Colon (tissue), 2 donors: ENCODE measurements around the gene ACSS2.

Experiments used
- FAIRE-seq: peaks from 2 replicates; lab custom pipeline; 2012; peaks lifted over from hg19 to GRCh38; lab: Jason Lieb, UNC
- donor health status: control.
- donor health status: control.

Gene ACSS2

DNA sequence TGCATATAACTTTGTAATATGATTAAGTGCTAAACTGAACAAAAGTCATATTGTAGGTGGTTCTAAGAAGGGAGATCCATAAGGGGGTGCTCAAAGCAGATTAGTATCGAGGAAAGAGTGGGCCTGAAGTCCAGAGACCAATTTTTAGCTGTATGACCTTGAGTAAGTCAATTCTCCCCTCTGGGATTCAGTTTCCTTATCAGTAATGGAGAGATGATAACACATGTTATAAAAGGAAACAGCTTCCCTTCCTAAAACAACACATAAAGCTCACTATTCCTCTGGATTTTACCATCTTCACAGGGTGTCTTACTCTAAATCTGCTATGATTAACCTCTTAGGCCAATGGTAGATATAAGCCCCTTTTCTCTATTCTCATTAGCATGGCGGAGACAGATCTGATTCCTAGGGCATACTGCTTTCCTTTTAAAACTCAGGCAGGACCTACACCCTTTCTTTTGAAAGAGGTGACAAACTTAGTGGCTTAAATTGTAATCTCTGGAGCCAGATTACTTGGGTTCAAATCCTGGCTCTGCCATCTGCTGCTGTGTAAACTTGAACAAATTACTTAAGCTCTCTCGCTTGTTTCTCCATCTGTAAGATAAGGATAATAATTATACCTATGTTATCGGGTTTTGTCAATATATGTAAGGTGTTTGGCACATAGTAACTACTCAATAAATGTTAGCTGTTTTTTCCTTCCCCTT, 39.5 kb downstream of the ACSS2 start:
- FAIRE-seq: no peak

DNA sequence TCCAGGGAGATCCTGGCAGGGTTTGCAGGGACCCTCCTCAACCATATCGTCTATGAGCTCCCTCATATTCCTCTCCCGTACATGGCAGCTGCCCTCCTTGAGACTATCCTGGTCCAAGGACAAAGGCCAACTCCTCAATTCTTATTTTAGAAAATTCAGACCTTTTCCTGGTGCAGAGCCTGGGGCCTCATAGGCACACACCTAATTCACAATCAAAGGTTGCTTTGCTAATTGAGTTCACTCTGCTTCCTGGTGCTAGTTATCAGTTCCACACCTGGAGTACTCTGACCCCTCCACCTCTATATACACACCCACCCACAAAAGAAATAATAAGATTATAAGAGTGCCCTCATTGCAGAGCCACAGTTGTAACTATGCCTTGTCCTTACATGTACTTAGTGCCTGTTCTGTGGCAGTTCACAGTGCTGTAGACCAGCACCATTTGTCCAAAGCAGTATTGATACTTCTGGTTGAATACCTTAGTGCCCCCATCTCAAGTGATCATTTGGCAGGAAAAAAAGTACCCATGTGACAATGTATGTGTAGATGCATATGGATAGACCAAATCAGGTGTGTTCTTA, 40.5 kb downstream of the ACSS2 start:
- FAIRE-seq: peak; percentile 10

DNA sequence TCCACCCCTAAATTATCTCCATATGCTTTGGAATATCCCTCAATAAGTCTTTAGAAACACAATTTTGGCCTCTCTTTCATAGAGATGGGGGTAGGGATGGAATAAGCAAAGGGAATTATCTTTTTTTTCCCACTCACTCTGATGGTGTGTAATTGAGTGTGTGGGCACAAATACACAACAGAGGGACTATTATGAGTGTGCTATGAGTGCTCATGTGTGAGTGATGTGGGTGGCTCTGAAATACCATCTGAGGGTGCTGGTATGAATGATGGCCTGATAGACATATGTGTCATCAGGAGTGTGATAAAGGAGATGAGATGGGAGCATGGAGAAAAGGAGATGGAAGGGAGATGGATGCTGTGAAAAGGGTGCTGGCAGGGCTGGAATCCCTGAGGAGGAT, 43.6 kb downstream of the ACSS2 start:
- no peak for FAIRE-seq

DNA sequence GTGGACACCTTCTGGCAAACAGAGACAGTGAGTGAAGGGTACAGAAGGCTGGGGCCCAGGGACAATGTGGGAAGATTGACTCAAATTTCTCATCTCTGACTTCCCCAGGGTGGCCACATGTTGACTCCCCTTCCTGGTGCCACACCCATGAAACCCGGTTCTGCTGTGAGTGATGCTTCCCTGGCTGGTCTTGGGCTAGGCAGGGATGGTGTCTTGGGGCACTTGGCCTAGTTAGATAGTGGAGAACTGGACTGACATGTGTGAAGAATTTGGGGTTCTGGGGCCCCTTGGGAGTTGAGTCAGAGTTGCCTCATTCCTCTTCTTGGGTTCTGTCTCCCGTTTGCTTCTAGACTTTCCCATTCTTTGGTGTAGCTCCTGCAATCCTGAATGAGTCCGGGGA, 45.0 kb downstream of the ACSS2 start:
- FAIRE-seq: no peak

DNA sequence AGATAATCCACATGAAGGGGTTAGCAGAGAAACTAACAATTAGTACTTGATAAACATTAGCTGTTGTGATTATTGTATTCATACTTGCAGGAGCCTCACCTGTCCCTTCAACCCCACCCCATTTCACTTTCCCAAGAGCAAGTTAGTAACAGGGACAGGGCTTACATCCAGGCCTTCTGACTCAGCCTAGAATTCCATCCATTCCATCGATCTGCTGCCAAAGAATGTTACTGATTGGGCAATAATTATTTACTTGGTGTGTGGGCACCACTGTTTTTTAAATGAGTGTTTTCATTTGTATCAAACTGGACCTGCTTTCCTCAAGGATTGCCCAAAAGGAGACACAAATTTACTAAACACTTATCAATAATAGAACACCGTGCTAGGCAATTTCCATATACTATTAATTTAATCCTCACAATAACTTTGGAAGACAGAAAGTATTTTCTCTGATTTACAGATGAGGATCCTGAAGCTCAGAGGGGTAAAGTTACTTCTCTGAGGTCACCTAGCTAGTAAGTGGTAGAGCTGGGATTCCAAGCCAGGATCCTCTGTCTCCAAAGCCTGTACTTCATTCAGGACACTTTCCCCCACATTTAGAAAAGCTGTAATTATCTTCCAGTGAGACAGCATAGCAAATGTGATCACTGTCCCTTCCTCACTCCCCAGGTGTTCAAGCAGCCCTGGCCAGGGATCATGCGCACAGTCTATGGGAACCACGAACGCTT, 46.4 kb downstream of the ACSS2 start:
- FAIRE-seq: no peak

DNA sequence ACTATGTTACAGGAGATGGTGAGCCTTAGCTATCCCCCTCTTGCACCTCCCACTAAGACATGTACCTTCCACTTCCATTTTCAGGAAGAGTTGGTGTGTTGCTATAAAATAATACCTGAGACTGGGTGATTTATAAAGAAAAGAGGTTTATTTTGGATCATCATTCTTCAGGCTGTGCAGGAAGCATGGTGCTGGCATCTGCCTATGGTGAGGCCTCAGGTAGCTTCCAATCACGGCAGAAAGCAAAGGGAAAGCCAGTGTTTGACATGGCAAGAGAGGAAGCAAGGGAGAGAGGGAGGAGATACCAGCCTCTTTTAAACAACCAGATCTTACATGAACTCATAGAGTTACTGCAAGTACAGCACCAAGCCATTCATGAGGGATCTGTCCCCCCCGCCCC, 47.0 kb downstream of the ACSS2 start:
- no peak for FAIRE-seq

DNA sequence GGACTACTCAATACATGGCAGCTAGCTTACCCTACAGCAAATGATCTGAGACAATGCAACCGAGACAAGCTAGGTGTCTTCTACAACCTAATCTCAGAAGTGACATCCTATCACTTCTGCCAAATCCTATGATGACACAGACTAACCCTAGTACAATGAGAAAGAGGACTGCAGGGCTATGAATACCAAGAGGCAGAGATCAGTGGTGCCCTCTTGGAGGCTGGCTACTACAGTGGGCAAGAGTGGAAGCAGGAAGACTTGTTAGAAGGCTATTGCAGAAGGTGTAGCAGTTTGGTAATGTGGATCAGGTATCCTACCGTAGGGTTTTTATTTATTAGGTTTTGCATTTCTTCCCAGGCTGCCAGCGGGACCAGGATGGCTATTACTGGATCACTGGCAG, 48.9 kb downstream of the ACSS2 start:
- no peak for FAIRE-seq

DNA sequence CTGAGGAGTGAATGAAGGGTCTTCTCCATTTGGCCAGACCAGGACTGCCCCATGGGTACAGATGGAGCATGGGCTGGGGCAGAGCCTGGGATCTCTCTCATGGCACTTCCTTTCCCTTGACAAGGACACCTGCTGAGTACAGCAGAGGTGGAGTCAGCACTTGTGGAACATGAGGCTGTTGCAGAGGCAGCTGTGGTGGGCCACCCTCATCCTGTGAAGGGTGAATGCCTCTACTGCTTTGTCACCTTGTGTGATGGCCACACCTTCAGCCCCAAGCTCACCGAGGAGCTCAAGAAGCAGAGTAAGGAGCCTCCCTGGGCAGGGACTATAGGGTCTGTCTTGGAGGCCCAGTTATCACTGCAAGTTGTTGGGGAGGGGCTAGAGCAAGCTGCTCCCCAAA, 49.6 kb downstream of the ACSS2 start:
- no peak for FAIRE-seq

DNA sequence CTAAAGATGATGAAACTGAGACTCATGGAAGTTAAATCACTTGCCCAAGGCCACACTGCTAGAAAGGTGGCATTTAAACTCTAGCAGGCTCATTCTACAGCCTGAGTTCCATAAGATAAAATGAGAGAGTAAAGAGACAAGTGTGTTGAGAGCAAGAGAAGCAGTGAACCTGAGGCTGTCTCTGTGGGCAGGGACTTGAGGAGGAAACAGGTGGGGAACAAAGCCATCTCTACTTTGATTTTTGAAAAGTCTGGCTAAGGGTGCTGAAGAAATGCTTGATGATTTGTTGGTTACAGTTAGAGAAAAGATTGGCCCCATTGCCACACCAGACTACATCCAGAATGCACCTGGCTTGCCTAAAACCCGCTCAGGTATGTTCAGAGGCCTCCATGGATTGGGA, 50.2 kb downstream of the ACSS2 start:
- FAIRE-seq: no peak

DNA sequence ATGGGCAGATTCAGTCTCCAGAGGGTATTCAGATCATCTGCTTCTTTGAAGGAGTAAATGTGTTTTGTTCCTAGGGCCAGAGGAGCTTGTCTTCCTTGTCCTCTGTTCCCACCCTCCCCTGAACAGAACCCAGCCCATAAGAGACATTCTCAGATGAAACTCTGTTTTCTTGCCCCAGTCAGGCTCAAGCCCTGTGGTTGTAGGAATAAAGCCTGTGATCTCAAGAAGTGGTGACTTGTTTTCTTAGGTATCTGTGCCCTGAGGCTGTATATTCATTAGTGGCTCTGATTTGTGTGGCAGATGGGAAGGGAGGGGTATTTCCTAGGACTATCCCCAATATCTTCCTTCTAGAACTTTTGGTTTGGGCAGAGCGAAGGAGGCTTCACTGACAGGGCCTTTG, 51.3 kb downstream of the ACSS2 start:
- no peak for FAIRE-seq

DNA sequence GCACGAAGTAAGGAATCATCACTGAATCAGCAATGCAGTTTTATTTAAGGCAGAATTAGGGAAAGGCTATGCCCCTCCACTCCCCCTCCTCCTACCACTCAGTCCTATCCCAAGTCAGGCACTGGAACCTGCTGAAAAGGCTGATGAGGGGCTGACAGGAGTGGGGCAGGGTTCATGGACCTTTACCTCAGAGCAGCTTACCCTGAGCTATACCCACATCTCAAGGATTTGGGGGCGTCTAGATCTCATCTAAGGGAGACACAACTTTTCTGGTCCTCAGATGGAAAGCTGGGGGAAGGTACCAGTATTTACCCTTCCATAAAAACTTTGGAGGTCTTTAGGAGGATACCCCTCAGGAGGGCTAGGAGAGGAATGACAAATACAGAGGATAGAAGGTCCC, 52.0 kb downstream of the ACSS2 start:
- FAIRE-seq: no peak

DNA sequence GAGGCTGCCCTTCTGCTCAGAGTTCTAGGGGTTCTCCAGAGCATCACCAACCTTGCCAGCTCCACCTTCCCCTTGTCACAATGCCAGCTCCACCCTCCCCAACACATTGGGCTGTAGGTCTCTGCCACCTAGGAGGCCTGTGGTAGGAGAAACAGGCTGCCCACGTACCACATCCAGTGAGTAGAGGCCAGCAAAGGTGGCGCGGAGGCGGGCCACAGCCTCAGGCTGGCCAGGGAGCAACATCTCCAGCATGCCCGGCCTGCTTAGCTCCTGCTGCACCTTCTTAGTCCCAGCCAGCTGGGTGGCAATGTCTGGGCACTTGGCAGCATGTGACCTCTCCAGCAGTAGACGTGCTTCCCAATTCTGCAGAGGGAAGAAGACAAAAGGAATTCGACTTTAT, 55.4 kb downstream of the ACSS2 start:
- FAIRE-seq: no peak

DNA sequence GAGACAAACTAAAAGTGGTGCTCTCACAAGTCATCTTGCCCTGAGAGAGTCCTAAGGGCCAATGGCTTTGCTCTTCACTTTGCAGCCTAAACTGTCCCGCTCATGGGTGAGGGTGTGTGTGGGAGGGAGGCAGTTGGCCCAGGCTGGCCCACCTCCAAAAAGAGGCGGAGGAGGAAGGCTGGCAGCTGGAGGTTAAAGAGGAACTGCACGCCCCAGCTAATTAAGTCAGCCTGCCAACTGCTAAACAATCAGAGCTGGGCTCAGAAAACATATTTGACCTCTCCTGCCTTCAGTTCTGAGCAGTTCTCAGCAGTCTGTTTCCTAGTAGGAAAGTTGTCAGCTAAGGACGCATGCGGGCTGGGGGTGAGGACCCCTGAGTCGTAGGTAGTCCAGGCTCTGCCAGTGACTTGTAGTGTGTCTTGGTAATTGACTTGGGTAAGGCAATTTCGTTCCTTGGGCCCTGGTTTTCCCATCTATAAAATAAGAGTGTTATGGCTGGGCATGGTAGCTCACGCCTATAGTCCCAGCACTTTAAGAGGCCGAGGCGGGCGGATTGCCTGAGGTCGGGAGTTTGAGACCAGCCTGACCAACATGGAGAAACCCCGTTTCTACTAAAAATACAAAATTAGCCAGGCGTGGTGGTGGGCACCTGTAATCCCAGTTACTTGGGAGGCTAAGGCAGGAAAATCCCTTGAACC, 62.2 kb downstream of the ACSS2 start:
- no peak for FAIRE-seq

DNA sequence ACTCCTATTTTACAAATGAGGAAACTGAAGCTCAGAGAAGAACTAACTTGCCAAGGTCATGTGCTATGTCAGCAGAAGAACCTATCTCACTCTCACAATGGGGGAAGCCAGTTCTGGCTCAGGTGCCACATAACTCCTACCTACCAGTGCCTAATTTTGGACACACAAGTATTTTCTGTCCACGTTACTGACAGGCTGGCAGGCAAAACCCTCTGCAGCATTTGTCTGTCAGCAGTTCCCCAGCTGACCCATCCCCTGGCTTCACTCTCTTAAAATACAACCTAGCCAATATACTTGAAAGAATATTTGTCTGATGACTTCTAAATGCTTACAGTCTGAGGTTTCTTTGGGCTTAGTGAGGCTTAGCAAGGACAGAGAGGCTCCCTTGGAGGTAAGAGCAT, 63.7 kb downstream of the ACSS2 start:
- FAIRE-seq: no peak

DNA sequence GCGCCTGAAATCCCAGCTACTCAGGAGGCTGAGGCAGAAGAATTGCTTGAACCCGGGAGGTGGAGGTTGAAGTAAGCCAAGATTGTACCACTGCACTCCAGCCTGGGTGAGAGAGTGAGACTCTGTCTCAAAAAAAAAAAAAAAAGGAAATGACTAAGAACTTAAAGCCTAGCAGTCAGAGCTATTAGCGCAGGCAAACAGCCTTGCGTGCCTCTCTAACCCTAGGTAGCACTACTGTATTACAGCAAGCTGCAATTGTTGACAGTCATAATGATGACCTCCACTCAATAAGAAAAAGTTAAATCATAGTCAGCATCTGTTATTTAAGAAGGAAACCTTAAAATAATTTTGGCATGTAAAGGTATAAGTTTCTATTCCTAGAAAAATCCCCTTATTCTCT, 64.8 kb downstream of the ACSS2 start:
- no peak for FAIRE-seq

DNA sequence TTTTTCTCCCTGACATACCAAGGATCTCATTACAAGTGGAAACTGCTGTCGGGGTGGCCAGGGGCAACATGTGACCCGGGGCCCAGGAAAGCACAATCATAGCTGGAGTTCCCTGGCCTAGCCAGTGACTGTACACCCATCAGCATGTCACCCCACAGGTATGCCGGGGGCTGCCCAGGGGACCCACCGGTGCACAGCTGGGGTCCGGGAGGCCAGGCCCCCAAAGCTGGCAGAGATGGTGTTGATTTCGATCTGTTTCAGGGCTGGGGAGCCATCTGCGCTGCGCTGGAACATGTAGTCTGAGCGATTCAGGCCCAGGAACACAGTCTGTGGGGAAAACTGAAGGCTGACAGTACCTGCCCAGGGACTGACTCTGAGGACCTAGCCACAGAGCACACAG, 65.9 kb downstream of the ACSS2 start:
- no peak for FAIRE-seq

DNA sequence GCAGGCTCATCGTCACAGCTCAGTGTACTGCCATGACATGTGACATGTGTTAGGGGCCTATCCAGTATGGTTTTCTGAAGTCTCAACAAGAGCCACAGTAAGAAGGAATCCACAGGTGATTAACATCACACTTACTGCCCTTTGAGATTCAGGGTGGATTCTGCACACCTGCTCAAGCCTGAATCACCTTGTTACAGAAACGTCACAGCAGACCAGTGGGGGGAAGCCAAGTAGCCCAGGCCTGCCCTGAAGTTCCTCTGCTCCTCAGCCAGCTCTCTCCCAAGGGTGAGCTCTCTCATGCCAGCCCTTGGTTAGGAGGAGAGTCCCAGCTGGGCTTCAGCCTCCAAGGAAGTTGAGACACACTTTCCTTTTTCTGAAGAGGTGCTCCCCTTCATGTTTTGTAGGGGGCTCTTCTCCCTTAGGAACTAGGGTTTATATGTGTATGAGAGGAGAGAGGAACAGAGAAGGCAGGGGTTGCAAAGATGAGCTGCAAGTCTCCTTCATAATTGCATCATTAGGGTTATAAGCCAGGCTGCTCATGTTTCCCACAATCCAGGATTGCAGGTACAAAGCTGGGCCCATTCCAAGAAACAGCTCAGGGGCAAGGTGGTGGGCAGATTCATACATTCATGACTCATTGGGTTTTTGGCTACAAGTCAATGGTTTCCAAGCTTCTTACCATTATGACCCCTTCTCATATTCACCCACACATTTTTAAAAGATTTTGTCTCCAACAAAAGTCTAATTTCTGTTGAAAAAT, 67.6 kb downstream of the ACSS2 start:
- no peak for FAIRE-seq

DNA sequence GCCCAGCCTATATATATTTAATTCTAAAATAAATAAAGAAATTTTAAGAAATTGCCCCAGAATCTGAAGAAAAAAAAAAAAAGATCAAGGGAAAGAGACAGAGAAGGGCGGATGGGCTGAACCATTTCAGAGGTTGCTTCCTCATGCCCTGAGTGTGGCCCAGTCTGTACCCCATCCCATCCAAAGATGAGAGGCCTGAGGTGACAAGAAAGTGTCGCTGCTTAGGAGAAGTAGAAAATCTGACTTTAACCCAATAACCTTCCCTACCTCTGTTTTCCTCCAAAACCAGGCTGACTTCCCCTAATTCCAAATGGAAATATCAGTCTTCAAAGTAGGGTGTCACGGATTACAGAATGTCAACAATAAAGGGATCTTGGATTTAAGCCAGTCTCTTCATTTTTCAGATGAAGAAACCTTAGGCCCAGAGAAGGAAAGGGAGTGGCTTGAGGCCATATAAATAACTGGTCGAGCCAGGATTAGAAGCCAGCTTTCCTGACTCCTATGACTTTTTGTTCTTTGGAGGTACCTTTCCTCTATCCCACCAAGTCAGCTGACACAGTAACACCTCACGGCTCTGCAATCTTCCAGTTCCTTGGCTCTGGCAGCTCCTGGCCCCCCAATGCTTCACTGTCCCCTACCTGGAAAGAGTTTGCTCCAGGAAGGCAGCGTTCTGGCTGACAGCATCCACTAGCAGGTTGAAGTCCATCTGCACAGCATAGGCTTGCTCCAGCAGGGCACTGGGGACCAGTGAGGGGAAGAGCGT, 69.1 kb downstream of the ACSS2 start:
- FAIRE-seq: no peak

DNA sequence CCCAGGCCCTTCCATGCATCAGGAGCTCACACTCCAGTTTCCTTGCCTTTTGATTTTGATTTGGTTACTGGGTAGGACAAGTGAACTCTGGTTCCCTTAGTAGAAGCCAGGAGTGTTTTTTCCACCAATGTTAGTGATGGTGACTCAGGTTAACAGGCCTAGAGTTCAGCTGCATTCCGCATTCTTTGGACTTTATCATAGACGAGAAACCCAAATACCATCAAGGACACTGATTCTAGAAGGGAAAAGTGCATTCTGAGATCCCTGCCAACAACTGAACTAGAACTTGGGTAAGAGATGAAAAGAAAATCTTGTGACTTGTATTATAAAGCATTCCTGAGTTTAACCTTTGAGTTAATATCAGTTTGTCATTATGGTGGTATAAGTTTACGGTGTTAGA, 70.2 kb downstream of the ACSS2 start:
- FAIRE-seq: no peak

DNA sequence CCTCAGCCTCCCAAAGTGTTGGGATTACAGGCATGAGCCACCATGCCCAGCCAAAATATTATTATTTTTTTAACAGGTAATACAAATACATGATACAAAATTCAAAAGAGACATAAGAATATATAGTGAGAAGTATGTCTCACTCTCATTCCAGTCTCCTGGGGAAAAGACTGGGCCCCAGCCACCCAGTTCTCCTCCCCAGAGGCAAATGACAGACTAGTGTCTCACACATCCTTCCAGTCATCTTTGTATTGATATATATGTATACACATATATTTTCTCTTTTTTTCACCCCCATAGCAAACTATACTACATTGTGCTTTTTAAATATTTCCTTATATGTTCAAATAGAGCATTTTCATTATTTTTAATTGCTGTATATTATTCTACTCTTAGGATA, 70.9 kb downstream of the ACSS2 start:
- no peak for FAIRE-seq

DNA sequence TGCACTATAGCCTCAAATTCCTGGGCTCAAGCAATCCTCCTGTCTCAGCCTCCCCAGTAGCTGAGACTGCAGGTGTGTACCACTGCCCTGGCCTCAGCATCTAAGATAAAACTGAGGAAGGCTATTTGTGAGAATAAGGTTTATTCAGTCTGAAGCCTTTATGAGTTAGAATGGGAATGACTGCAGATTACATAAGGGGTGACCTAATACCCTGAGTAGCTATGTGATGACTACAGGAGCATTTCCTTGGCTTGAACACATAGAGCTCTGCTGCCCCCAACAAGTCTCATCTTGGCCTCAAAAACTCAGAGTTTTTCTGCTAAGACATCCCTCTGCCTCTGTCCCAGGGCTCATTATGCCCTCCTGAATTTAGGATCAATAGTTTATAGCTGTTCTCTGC, 71.6 kb downstream of the ACSS2 start:
- FAIRE-seq: no peak

DNA sequence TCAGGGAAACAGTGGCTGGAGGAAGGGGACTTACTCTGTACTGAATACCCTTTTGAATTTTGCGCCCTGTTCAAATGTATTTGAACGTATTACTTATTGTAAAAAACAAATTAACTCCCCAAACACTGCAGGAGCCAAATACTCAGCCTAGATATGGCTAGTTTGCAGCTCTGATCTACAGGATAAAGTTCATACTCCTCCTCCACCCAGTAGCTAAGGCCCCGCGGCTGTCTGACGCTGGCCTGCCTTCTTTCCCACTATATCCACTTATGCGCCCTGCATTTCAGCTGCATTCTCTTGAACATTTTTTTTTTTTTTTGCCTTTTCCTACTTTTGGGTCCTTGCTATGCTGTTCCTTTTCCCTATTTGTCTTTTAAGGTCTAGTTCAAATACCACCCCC, 72.7 kb downstream of the ACSS2 start:
- no peak for FAIRE-seq
